ENCODE measurements around the gene PAGE2.
A peak's percentile ranks its signal among the peaks of the same experiment; 100 is the strongest.
"Not testable (repeated sequence)": the region's sequence is repeated elsewhere in the genome, so short reads cannot be mapped to it uniquely, and the experiment has no call there.

The PAGE2 gene

DNA sequence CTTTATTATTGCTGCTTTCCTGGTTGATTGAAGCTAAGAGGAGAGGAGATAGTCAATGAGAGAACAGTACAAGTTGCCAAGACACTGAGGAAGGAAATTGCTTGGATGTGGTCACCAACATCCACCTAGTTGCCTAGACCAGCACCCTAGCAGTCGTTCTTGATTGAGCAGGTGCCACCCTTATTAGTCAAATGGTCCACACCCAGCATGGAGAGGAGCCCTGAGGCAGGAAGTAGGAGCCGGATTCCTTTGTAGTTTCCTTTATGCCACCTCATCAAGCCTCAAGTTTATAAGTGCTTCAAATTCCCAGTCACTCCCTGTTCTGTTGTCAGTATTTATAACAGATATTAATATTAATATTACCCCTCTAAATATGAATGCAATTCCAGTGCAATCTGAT is 19.1 kb downstream of the PAGE2 start:
- Mint-ChIP-seq H3K9me3 (no peaks in the 10 kb centered on the region), H3K27ac (no peak overlapping the region), H3K4me3 (no peak overlapping the region), H3K4me1 (ENCODE audit: low read depth in 2 of 2) (peaks cover 1 to 6% of the 10 kb centered on the region in 2 donors), H3K36me3 (ENCODE audit: insufficient read depth) (no peaks in the 10 kb centered on the region), H3K27me3 (no peaks in the 10 kb centered on the region)
- DNase-seq (no peak), ATAC-seq (replicated peaks) (no peak)

DNA sequence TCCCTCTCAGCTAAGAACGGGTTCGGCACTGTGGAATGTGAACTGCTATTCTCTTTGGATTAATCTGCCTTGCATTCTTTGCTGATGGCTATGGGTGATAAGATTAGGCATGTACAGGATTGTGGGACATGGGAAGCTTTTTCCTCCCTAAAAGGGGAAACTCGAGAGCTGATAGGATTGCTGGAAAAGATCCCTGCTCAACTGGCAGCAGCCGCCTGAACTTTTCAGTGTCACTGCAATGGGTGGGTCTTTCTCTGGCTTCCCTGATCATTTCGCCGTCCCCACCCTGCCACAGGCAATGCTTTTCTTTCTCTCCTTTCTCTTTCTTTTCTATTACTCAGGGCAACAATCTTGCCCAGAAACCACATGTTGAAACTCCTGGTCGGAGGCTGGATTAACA is 20.5 kb downstream of the PAGE2 start:
- ATAC-seq (replicated peaks) = no peak
- Mint-ChIP-seq H3K36me3 (ENCODE audit: insufficient read depth) (no peaks in the 10 kb centered on the region), H3K27ac (no peak overlapping the region)

DNA sequence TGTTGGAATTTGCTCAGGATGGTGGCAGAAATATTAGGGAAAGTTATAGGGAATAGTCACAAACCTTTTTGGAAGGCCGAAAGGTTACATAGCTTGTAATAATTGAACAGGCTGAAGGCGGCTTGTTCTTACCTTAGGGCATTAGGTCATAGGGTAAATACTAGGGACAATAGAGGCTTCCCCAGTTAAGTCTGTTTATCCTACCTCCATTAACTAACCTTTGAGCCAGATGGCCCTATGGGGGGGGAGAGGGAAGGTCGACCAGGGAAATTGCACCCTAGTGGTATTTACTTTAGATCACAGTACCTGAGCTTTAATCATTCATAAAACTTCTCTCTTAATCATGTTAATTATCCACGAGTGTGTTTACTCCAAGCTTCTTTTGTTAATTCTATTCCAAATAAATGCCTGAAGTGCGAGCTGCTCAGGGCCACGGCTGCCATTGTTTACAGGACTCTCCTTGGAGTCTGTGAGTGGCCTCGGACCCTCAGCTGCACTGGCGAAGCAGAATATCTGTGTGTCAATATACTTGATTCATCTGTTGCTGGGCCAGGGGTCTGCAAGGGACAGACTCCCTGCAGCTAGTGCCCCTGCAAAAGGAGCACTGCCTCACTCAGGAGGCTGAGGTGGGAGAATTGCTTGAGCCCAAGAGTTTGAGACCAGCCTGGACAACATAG is 22.9 kb downstream of the PAGE2 start:
- no peaks in the 10 kb centered on the region for H3K9me3 Mint-ChIP-seq
- H3K4me1 Mint-ChIP-seq (ENCODE audit: low read depth in 2 of 2) = peaks cover 1 to 6% of the 10 kb centered on the region in 2 donors
- no peaks in the 10 kb centered on the region for H3K27me3 Mint-ChIP-seq
- H3K36me3 Mint-ChIP-seq (ENCODE audit: insufficient read depth) = no peaks in the 10 kb centered on the region
- ATAC-seq (replicated peaks) (no peak), DNase-seq (no peak)
- no peak overlapping the region for H3K4me3 Mint-ChIP-seq
- H3K27ac Mint-ChIP-seq = no peak overlapping the region

More for the DNA sequence above, 20.5 kb downstream of the PAGE2 start:
- no peak overlapping the region for H3K4me3 Mint-ChIP-seq
- DNase-seq = no peak
- no peaks in the 10 kb centered on the region for H3K27me3 Mint-ChIP-seq
- H3K4me1 Mint-ChIP-seq (ENCODE audit: low read depth in 2 of 2) = peaks cover 1 to 6% of the 10 kb centered on the region in 2 donors
- no peaks in the 10 kb centered on the region for H3K9me3 Mint-ChIP-seq

DNA sequence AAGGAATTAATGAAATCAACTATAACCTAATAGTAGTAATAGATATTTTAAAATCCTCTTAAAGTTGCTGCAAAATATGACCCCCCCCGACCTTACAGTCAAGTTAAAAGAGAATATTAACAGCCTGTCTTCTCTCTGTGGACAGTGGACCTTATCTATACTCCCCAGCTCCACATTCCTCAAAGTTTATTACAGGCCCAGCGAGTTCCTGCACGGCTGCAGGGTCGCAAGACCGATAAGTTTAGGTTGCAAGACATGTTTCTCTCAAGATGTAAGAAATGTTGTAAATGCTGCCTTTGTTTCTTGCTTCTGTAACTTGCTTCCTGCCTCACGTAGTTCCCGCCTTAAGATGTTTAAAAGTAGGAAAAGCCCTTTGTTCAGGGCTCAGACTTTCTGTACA is 27.8 kb downstream of the PAGE2 start:
- H3K36me3 Mint-ChIP-seq (ENCODE audit: insufficient read depth); ATAC-seq (replicated peaks); DNase-seq; H3K27ac Mint-ChIP-seq; H3K9me3 Mint-ChIP-seq; H3K4me3 Mint-ChIP-seq; H3K27me3 Mint-ChIP-seq: not testable (repeated sequence)
- peaks cover 16 to 28% of the 10 kb centered on the region in 2 donors for H3K4me1 Mint-ChIP-seq (ENCODE audit: low read depth in 2 of 2)

DNA sequence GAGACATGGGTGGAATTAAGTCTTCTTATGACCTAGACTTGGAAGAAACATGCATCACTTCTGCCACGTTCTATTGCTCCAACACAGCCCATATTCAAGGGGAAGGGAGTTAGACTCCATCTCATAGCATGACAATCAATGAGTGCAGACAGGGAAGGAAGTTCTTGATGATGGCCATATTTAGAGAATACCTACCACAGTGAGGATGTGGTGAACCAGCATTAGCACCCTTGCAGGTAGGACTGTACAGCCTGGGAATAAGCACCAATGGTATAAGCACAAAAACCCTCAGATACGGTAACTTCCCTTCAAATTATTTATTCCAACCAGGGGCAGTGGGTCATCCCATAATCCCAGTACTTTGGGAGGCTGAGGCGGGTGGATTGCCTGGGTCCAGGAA is 29.8 kb downstream of the PAGE2 start:
- no peaks in the 10 kb centered on the region for H3K27me3 Mint-ChIP-seq
- peak; percentile 1 to 5 (median 1) for DNase-seq
- H3K36me3 Mint-ChIP-seq (ENCODE audit: insufficient read depth) = no peaks in the 10 kb centered on the region
- peak overlapping the region; percentile 20 to 91 for H3K27ac Mint-ChIP-seq
- peaks cover 16 to 28% of the 10 kb centered on the region in 2 donors for H3K4me1 Mint-ChIP-seq (ENCODE audit: low read depth in 2 of 2)
- peak overlapping the region; percentile 51 to 69 for H3K4me3 Mint-ChIP-seq
- no peaks in the 10 kb centered on the region for H3K9me3 Mint-ChIP-seq
- ATAC-seq (replicated peaks) = peak; percentile 97

DNA sequence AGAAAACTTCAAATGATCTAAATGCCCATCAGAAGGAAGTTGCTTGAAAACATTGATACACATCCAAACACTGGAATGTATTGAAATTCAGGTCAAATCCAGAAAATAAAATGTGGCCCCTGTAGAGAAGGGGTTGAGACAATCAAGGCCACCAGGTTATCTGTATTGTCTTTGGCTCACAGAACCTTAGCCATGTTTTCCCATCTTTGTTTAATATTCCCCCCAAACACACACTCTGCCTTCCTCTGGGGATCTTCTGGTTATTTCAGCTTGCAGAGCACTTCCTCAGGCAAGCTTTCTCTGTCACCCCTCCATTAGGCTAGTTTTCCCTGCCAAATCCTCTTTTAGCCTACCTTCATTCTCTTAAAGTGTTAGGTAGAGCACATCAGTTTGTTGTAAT is 30.5 kb downstream of the PAGE2 start:
- Mint-ChIP-seq H3K9me3 (no peaks in the 10 kb centered on the region), H3K36me3 (ENCODE audit: insufficient read depth) (no peaks in the 10 kb centered on the region), H3K4me1 (ENCODE audit: low read depth in 2 of 2) (peaks cover 16 to 28% of the 10 kb centered on the region in 2 donors), H3K27ac (peak overlapping the region; percentile 58 to 91), H3K27me3 (no peaks in the 10 kb centered on the region), H3K4me3 (peak overlapping the region; percentile 51 to 69)
- ATAC-seq (replicated peaks) (no peak), DNase-seq (no peak)

DNA sequence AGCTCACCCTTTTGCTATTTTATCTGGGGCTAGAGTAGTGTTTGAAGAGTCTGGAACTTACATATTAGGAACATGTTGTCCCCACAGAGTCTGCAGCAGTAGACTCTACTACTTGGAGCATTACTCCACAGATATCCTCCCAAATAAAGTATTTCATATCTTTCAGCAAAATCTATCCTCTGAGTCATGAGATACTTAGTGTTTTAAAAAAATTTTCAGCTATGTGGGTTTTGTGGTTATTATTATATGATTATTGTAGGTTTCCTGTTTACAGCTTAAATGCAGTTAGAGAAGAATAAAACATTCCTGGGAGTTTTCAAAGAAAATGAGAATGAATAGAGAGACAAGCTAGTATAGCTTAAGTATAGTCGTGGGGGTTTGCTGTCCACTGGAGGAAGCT is 30.9 kb downstream of the PAGE2 start:
- no peaks in the 10 kb centered on the region for H3K36me3 Mint-ChIP-seq (ENCODE audit: insufficient read depth)
- H3K4me3 Mint-ChIP-seq = peak overlapping the region; percentile 48 to 69
- DNase-seq (no peak), ATAC-seq (replicated peaks) (no peak)
- H3K9me3 Mint-ChIP-seq = no peaks in the 10 kb centered on the region
- H3K27me3 Mint-ChIP-seq = no peaks in the 10 kb centered on the region
- H3K4me1 Mint-ChIP-seq (ENCODE audit: low read depth in 2 of 2) = peaks cover 16 to 28% of the 10 kb centered on the region in 2 donors
- H3K27ac Mint-ChIP-seq = peak overlapping the region; percentile 58 to 91

DNA sequence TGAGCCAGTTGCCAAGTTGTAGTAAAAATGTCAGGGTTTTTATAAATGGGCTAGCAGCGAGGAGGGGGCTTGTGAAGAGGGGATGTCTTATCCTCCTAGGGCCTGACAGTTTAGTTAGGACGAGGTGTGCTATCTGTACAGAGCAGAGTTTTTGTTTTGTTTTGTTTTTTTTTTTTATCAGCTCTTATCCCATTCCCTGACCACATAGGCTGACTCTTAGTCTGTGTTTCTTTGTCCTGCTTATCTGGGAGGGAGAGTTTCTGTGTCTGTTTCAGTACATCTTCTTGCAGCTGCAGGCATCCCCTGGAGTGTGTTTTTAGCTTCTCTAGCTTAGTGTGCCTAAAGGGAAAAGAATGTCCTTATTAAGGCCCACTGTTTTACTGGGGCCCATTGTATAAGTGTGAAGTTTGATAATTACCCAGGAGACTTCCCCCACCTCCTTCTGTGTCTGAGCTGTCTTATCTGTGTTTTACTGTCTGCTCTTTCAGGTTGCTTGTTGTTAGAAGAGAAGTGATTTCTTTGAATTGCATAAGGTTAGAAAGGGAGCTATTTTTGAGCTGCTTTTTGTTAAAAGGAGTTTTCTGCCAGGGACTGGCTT is 32.0 kb downstream of the PAGE2 start:
- Mint-ChIP-seq H3K4me3 (peak overlapping the region in 1 of 2 donors; percentile 69), H3K9me3 (no peaks in the 10 kb centered on the region), H3K36me3 (ENCODE audit: insufficient read depth) (no peaks in the 10 kb centered on the region), H3K27ac (peak overlapping the region in 1 of 2 donors; percentile 91), H3K4me1 (ENCODE audit: low read depth in 2 of 2) (peaks cover 16 to 28% of the 10 kb centered on the region in 2 donors), H3K27me3 (no peaks in the 10 kb centered on the region)
- ATAC-seq (replicated peaks) (no peak), DNase-seq (no peak)

DNA sequence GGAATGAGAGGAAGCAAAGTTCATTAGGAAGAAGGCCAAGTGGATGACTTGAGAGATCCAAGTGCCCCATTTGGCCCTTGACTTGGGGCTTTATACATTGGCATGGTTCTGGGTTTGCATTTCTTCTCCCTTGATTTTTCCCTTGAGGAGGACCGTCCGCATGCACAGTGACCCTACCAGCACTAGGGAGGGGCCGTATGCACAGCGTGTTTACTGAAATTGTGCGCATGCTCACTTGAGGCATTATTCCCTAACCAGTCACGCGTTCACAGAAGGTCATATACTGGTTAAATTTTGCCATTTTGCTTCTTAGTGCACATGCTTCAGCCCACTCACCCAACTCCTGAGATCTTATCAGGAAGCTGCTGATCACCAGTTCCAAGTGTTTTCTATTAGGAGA is 35.1 kb downstream of the PAGE2 start:
- Mint-ChIP-seq H3K9me3 (no peaks in the 10 kb centered on the region), H3K4me3 (no peak overlapping the region), H3K27ac (no peak overlapping the region), H3K4me1 (ENCODE audit: low read depth in 2 of 2) (peaks cover 13 to 21% of the 10 kb centered on the region in 2 donors), H3K27me3 (no peaks in the 10 kb centered on the region), H3K36me3 (ENCODE audit: insufficient read depth) (no peaks in the 10 kb centered on the region)
- no peak for ATAC-seq (replicated peaks)
- DNase-seq = no peak

DNA sequence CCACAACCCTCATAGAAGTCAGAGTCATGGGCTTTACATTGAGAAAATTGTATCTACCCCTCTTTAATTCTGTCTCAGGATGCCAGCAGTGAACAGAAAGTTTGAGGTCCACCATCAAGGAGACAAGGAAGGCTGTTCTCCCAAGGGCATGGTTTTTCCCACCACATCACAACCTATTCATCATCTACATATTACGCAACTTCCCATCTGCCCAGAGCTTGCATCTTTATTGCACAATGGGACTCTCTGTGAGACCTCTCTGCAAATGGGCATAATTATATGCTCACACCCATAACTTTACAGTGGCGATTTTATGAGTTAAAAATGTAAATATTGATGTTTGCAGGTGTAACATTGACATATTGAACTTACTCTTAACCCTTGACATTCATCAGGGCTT is 38.9 kb downstream of the PAGE2 start:
- no peaks in the 10 kb centered on the region for H3K4me1 Mint-ChIP-seq (ENCODE audit: low read depth in 2 of 2)

DNA sequence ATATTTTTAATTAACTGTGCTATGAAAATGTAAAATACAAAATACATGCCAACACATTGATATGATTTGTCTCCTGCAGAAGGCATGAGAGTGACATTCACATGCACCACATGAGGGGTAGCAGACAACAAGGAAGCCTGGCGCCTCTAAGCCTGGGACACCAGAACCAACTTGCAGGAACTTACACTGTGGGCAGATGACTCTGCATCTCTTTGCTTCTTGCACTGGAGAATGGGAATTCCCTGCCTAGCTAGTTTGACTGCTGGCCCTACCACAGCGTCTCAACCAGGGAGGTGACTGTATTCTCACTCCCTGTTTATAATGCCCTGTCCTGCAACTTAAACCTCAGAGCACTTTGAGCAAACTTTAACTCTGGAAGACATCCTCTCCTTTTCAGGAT is 40.5 kb downstream of the PAGE2 start:
- Mint-ChIP-seq H3K4me1 (ENCODE audit: low read depth in 2 of 2) (no peaks in the 10 kb centered on the region), H3K4me3 (no peak overlapping the region), H3K9me3 (no peaks in the 10 kb centered on the region), H3K36me3 (ENCODE audit: insufficient read depth) (no peaks in the 10 kb centered on the region), H3K27ac (no peak overlapping the region), H3K27me3 (peaks cover 0 to 7% of the 10 kb centered on the region in 2 donors)
- no peak for ATAC-seq (replicated peaks)
- no peak for DNase-seq

More for the DNA sequence above, 38.9 kb downstream of the PAGE2 start:
- no peak for ATAC-seq (replicated peaks)
- Mint-ChIP-seq H3K27me3 (peaks cover 0 to 7% of the 10 kb centered on the region in 2 donors), H3K27ac (no peak overlapping the region), H3K4me3 (no peak overlapping the region), H3K9me3 (no peaks in the 10 kb centered on the region), H3K36me3 (ENCODE audit: insufficient read depth) (no peaks in the 10 kb centered on the region)
- no peak for DNase-seq

DNA sequence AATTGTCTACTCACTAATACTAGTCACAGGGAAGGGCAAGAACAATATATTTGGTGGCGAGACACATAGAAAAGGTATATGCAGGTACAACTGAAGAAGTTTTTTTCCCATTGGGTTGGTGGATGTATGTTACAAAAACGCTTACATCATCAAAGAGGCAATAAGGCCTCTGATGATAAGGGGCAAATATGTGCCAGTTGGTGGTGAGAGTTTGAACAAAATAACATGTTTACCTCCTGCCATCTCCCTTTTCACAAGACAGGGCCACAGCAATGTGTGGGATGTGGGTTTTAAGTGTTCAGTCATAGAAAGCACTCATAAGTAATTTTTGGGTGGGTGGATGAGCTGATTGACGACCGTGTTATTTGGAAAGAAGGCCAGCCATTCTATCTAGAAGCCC is 41.7 kb downstream of the PAGE2 start:
- DNase-seq (no peak), ATAC-seq (replicated peaks) (no peak)
- Mint-ChIP-seq H3K4me3 (no peak overlapping the region), H3K36me3 (ENCODE audit: insufficient read depth) (no peaks in the 10 kb centered on the region), H3K4me1 (ENCODE audit: low read depth in 2 of 2) (no peaks in the 10 kb centered on the region), H3K27me3 (peaks cover 0 to 7% of the 10 kb centered on the region in 2 donors), H3K27ac (no peak overlapping the region), H3K9me3 (no peaks in the 10 kb centered on the region)

DNA sequence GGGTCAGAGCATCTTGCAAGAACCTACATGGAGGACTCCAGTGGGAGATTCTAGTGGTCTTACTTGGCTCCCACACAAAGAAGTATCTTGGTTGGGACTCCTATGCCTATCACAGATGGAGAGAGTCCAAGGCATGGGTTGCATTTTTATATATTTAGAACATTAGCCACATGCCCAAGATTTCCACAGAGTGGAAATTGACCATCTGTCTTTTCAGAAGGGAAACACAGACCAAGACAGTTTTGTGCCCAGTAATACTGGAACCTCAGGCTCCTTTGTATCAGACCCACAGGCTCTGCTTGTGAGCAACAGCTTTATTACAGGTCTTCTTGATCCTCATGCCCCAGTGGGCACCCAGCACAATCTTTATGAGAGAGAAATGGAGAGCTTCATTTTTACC is 43.6 kb downstream of the PAGE2 start:
- no peak overlapping the region for H3K4me3 Mint-ChIP-seq
- no peaks in the 10 kb centered on the region for H3K4me1 Mint-ChIP-seq (ENCODE audit: low read depth in 2 of 2)
- H3K36me3 Mint-ChIP-seq (ENCODE audit: insufficient read depth) = no peaks in the 10 kb centered on the region
- DNase-seq (no peak), ATAC-seq (replicated peaks) (no peak)
- H3K9me3 Mint-ChIP-seq = no peaks in the 10 kb centered on the region
- no peak overlapping the region for H3K27ac Mint-ChIP-seq
- peaks cover 0 to 7% of the 10 kb centered on the region in 2 donors for H3K27me3 Mint-ChIP-seq

DNA sequence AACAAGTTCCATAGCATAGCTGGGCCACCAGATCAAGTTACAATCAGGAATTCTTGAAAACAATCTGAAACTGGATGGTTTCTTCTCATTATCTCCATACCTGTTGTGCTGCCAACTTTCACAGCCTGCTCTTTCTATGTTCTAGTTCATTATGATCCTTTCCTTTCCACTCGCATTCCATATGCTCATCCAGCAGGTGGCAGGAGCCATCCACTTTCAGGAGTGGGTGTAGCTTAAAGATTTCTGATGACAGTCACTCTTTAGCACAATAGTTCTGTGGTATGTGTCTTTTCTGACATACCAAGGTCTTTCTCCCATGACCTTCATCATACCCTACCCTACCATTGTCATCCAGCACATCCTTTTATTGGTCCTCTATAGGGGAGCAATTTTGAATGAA is 46.4 kb downstream of the PAGE2 start:
- DNase-seq = peak in 1 of 3 experiments; percentile 4
- no peak for ATAC-seq (replicated peaks)
- H3K9me3 Mint-ChIP-seq = no peaks in the 10 kb centered on the region
- H3K27ac Mint-ChIP-seq = no peak overlapping the region
- H3K4me1 Mint-ChIP-seq (ENCODE audit: low read depth in 2 of 2) = no peaks in the 10 kb centered on the region
- peaks cover 0 to 1% of the 10 kb centered on the region in 2 donors for H3K27me3 Mint-ChIP-seq
- peaks cover 3% of the 10 kb centered on the region for H3K36me3 Mint-ChIP-seq (ENCODE audit: insufficient read depth)
- no peak overlapping the region for H3K4me3 Mint-ChIP-seq

Data from effector memory CD8-positive, alpha-beta T cell (primary cell).